GM23338 (cell line): ENCODE data around the gene OSBPL5. TPM values are rescaled to one million over a fixed set of nuclear protein-coding genes. Genes with fewer than 3 reads are reported as not detected.

Experiments used
- ATAC-seq: fragments of 200-7000 bp; cut with Tn5 transposase; 3 replicates; pipeline ENCODE4 v1.9.1; 2020
- DNase-seq: peaks from one replicate; pipeline ENCODE4 v3.0.0-alpha.2; 2015; ENCODE audit warnings: low spot score
- H2AFZ ChIP-seq: fragments of 200-600 bp; sonication (generic); 2 replicates; pipeline ENCODE4 v1.8.0; 2016; ENCODE audit warnings: antibody characterized with exemption, mild to moderate bottlenecking, moderate library complexity
- H3F3A ChIP-seq: fragments of 200-600 bp; sonication (generic); replicated peaks from 2 replicates; pipeline ENCODE4 v1.8.0; 2017; ENCODE audit warnings: antibody characterized with exemption, mixed run types, low read depth
- H3K27ac ChIP-seq: fragments of 200-600 bp; sonication (generic); 2 replicates; pipeline ENCODE4 v1.6.1; 2016; ENCODE audit warnings: low read depth
- H3K27me3 ChIP-seq: fragments of 200-600 bp; sonication (generic); 2 replicates; pipeline ENCODE4 v1.8.0; 2016; ENCODE audit warnings: mild to moderate bottlenecking, mixed run types, moderate library complexity; ENCODE audit not compliant: insufficient read depth
- H3K36me3 ChIP-seq: fragments of 200-600 bp; sonication (generic); 2 replicates; pipeline ENCODE4 v1.8.0; 2016; ENCODE audit warnings: mild to moderate bottlenecking; ENCODE audit not compliant: insufficient read depth
- H3K4me1 ChIP-seq: fragments of 200-600 bp; sonication (generic); 2 replicates; pipeline ENCODE4 v1.8.0; 2016; ENCODE audit warnings: mild to moderate bottlenecking, moderate library complexity; ENCODE audit not compliant: insufficient read depth
- H3K4me2 ChIP-seq: fragments of 200-600 bp; sonication (generic); 2 replicates; pipeline ENCODE4 v1.7.1; 2017; ENCODE audit warnings: mixed run types
- H3K4me3 ChIP-seq: fragments of 200-600 bp; sonication (generic); 2 replicates; pipeline ENCODE4 v1.6.1; 2016; ENCODE audit warnings: mixed run types
- H3K79me2 ChIP-seq: fragments of 200-600 bp; sonication (generic); replicated peaks from 2 replicates; pipeline ENCODE4 v1.8.0; 2017; ENCODE audit warnings: mild to moderate bottlenecking; ENCODE audit not compliant: insufficient read depth
- H3K9me2 ChIP-seq: fragments of 200-600 bp; sonication (generic); 2 replicates; pipeline ENCODE4 v1.8.0; 2017; ENCODE audit not compliant: insufficient read depth
- H4K20me1 ChIP-seq: fragments of 200-600 bp; sonication (generic); replicated peaks from 2 replicates; pipeline ENCODE4 v1.8.0; 2017; ENCODE audit warnings: mild to moderate bottlenecking; ENCODE audit not compliant: insufficient read depth
- H3K27ac Mint-ChIP-seq: 2 replicates; pipeline ENCODE4 v1.8.0; 2020; ENCODE audit warnings: inconsistent platforms, mild to moderate bottlenecking, moderate library complexity, mixed read lengths
- H3K27me3 Mint-ChIP-seq: 3 replicates; pipeline ENCODE4 v1.8.0; 2022; ENCODE audit warnings: low read depth, mild to moderate bottlenecking, moderate library complexity, mixed read lengths, inconsistent platforms; ENCODE audit not compliant: insufficient read depth, poor library complexity
- H3K36me3 Mint-ChIP-seq: 3 replicates; pipeline ENCODE4 v1.8.0; 2021; ENCODE audit warnings: low read depth, mild to moderate bottlenecking, inconsistent platforms, moderate library complexity, mixed read lengths
- H3K4me1 Mint-ChIP-seq: 3 replicates; pipeline ENCODE4 v1.8.0; 2020; ENCODE audit warnings: mild to moderate bottlenecking, inconsistent platforms, mixed read lengths
- H3K4me3 Mint-ChIP-seq: 3 replicates; pipeline ENCODE4 v1.8.0; 2021; ENCODE audit warnings: moderate library complexity, mild to moderate bottlenecking, inconsistent platforms, mixed read lengths
- H3K9me3 Mint-ChIP-seq: 3 replicates; pipeline ENCODE4 v1.8.0; 2020; ENCODE audit warnings: moderate library complexity, mild to moderate bottlenecking, inconsistent platforms, mixed read lengths
- CREB1 ChIP-seq: fragments of 250-450 bp; sonication (Bioruptor Pico); IDR thresholded peaks from 2 replicates; pipeline ENCODE4 v1.5.0; 2020; ENCODE audit warnings: low read depth, mild to moderate bottlenecking, moderate library complexity
- CTCF ChIP-seq, 2 experiments: fragments of 200-600 bp in 1 of 2; sonication (generic) in 1 of 2; conservative IDR thresholded peaks; 2 replicates each; pipeline versions ENCODE4 v1.5.1 to v1.6.1; 2016 to 2017; ENCODE audit warnings: antibody characterized with exemption in 2 of 2, low read depth in 2 of 2, mild to moderate bottlenecking in 2 of 2, moderate library complexity in 1 of 2
- ETS1 ChIP-seq: IDR thresholded peaks from 2 replicates; pipeline ENCODE4 v1.6.1; 2016; ENCODE audit warnings: antibody characterized with exemption
- EZH2phosphoT487 ChIP-seq: fragments of 200-600 bp; sonication (generic); IDR thresholded peaks from one replicate; pipeline ENCODE4 v1.8.1; 2018; ENCODE audit warnings: antibody characterized with exemption; ENCODE audit not compliant: unreplicated experiment
- JUNB ChIP-seq: IDR thresholded peaks from one replicate; pipeline ENCODE4 v1.6.1; 2016; ENCODE audit warnings: antibody characterized with exemption; ENCODE audit not compliant: unreplicated experiment
- NANOG ChIP-seq: IDR thresholded peaks from 2 replicates; pipeline ENCODE4 v1.6.1; 2016; ENCODE audit warnings: antibody characterized with exemption, borderline replicate concordance
- POLR2AphosphoS5 ChIP-seq: IDR thresholded peaks from 2 replicates; pipeline ENCODE4 v1.6.1; 2016; ENCODE audit warnings: antibody characterized with exemption, low read depth
- STAT1 ChIP-seq: IDR thresholded peaks from one replicate; pipeline ENCODE4 v1.6.1; 2016; ENCODE audit warnings: antibody characterized with exemption; ENCODE audit not compliant: unreplicated experiment
- ZNF114 ChIP-seq: fragments of 250-450 bp; sonication (Bioruptor Pico); IDR thresholded peaks from 2 replicates; pipeline ENCODE4 v1.5.0; 2020; ENCODE audit warnings: mild to moderate bottlenecking, moderate library complexity
- ZNF331 ChIP-seq: fragments of 250-450 bp; sonication (Bioruptor Pico); IDR thresholded peaks from 2 replicates; pipeline ENCODE4 v1.5.0; 2020; ENCODE audit warnings: low read depth, mild to moderate bottlenecking, moderate library complexity
- ZNF462 ChIP-seq: fragments of 250-450 bp; sonication (Bioruptor Pico); IDR thresholded peaks from 2 replicates; pipeline ENCODE4 v1.5.0; 2020; ENCODE audit warnings: mild to moderate bottlenecking, moderate library complexity
- polyA plus RNA-seq: library from polyadenylated mRNA; unstranded; fragments of >200 nt; fragmentation: Nextera tagmentation; extraction: Ambion mirVana; gene quantifications from 2 replicates; pipeline ENCODE4 v1.2.1, GENCODE V29; 2016
- total RNA-seq: library from RNA; depleted of rRNA; stranded (reverse); fragments of >200 nt; shearing (Covaris generic); gene quantifications from 2 replicates; pipeline ENCODE4 v1.2.3, GENCODE V29; 2014

OSBPL5 gene
- total and polyA plus RNA-seq, 2 experiments from 2014 or later, result 2.7 to 12.0 TPM

- TF ChIP-seq CTCF (conservative IDR thresholded peaks at IDR 0.05; ENCODE audit: low read depth in 2 of 2) (no peak), ZNF331 (CRISPR knock-in tag) (no peak), POLR2AphosphoS5 (no peak), ZNF114 (CRISPR knock-in tag) (no peak), JUNB (no peak), NANOG (no peak), ETS1 (no peak), STAT1 (no peak)
Observed at GRCh38 chr11:3056296-3057068, 108.6 kb downstream of the OSBPL5 start (continued).

- Mint-ChIP-seq H3K27ac (0 out of 2 replicates have a peak overlapping the region, but pooled peaks have one; percentile 59), H3K4me3 (peak overlapping the region; percentile 90), H3K27me3 (peaks cover 20% of the 10 kb centered on the region), H3K36me3 (peaks cover 35% of the 10 kb centered on the region), H3K9me3 (no peaks in the 10 kb centered on the region), H3K4me1 (peaks cover 54% of the 10 kb centered on the region)
- peaks cover 42% of the 10 kb centered on the region for H4K20me1 ChIP-seq
- H3K36me3 ChIP-seq, result peaks cover 10% of the 10 kb centered on the region
- H2AFZ ChIP-seq, result no peak overlapping the region
- peak overlapping the region; percentile 97 for H3K4me3 ChIP-seq
- peaks cover 61% of the 10 kb centered on the region for H3K79me2 ChIP-seq
- no peak for ATAC-seq
- peak overlapping the region; percentile 97 for H3K4me2 ChIP-seq
- H3K27ac ChIP-seq, result peak overlapping the region; percentile 39; the same call in 1 of the 2 replicates
- no peaks in the 10 kb centered on the region; the same call in 1 of the 2 replicates for H3F3A ChIP-seq
- no peaks in the 10 kb centered on the region for H3K27me3 ChIP-seq
- H3K9me2 ChIP-seq, result no peaks in the 10 kb centered on the region
- peaks cover 31% of the 10 kb centered on the region for H3K4me1 ChIP-seq
- DNase-seq, result no peak
- no peak for TF ChIP-seq CREB1 (CRISPR knock-in tag)
- no peak for TF ChIP-seq ZNF462 (CRISPR knock-in tag)
- TF ChIP-seq ETS1, result no peak
- TF ChIP-seq STAT1, result no peak
- no peak for TF ChIP-seq ZNF114 (CRISPR knock-in tag)
- no peak for TF ChIP-seq NANOG
- no peak for TF ChIP-seq POLR2AphosphoS5
- TF ChIP-seq EZH2phosphoT487, result no peak
Observed at GRCh38 chr11:3055891-3056290, 109.2 kb downstream of the OSBPL5 start.
